HepG2 (cell line): ENCODE measurements around the gene MDH2. TPM values are rescaled to one million over a fixed set of nuclear protein-coding genes. Genes with fewer than 3 reads are reported as not detected.
A peak's percentile ranks its signal among the peaks of the same experiment; 100 is the strongest.

Experiments
- ATAC-seq: fragments of 200-7000 bp; cut with Tn5 transposase; 3 replicates; pipeline ENCODE4 v1.9.1; 2020; ENCODE audit warnings: mild to moderate bottlenecking, moderate library complexity
- BruUV-seq: library from RNA; stranded (reverse); fragments of 400-500 nt; replicated peaks from 2 replicates; lab custom pipeline; 2021; lab: Mats Ljungman, UMichigan
- CTCF ChIA-PET: fragments of 300-600 bp; formaldehyde crosslinking; extraction: SDS; loops from one replicate; lab custom pipeline; 2021; ENCODE audit warnings: low total read pairs, inconsistent platforms, low intra/inter-chr PET ratio; lab: Yijun Ruan, JAX
- POLR2A ChIA-PET: fragments of 350-600 bp; sonication (Branson Sonifier 250); formaldehyde crosslinking; loops from one replicate; lab custom pipeline; 2020; ENCODE audit warnings: antibody characterized with exemption, inconsistent platforms; lab: Yijun Ruan, JAX
- DNase-seq: peaks from one replicate; pipeline ENCODE4 v3.0.0-alpha.2; 2015; ENCODE audit warnings: low spot score
- FAIRE-seq: peaks from 3 replicates; lab custom pipeline; 2011; peaks lifted over from hg19 to GRCh38; lab: Jason Lieb, UNC
- H2AFZ ChIP-seq: one replicate; pipeline ENCODE4 v1.6.1; 2011; ENCODE audit warnings: low read length, inconsistent platforms
- H3K27ac ChIP-seq: fragments of 300-600 bp; 3 replicates; pipeline ENCODE4 v1.8.0; 2011; ENCODE audit warnings: mixed run types, mild to moderate bottlenecking, mixed read lengths, low read length, inconsistent platforms; ENCODE audit not compliant: insufficient read depth; ENCODE audit errors: extremely low read length
- H3K27me3 ChIP-seq, 2 experiments: fragments of 200-600 bp in 1 of 2; 2 replicates in 1 of 2; 3 replicates in 1 of 2; pipeline versions ENCODE4 v1.6.0 to v1.8.0; 2011; ENCODE audit warnings: low read length in 2 of 2, mild to moderate bottlenecking in 2 of 2, moderate library complexity in 2 of 2, inconsistent platforms in 1 of 2; ENCODE audit not compliant: insufficient read depth in 2 of 2, control insufficient read depth in 1 of 2
- H3K36me3 ChIP-seq, 2 experiments: fragments of 200-600 bp in 1 of 2; replicated peaks in 1 of 2; 2 replicates in 1 of 2; 3 replicates in 1 of 2; pipeline versions ENCODE4 v1.5.1 to v1.8.0; 2011; ENCODE audit warnings: low read length in 2 of 2, inconsistent platforms in 1 of 2; ENCODE audit not compliant: insufficient read depth in 2 of 2, control insufficient read depth in 1 of 2
- H3K4me1 ChIP-seq: 2 replicates; pipeline ENCODE4 v1.5.1; 2012; ENCODE audit warnings: low read length, inconsistent platforms; ENCODE audit not compliant: insufficient read depth
- H3K4me2 ChIP-seq: 2 replicates; pipeline ENCODE4 v1.6.0; 2011; ENCODE audit warnings: low read depth, low read length, inconsistent platforms
- H3K4me3 ChIP-seq, 3 experiments: fragments of 200-600 bp in 1 of 3; sonication (generic), shearing (Covaris generic) in 1 of 3; replicated peaks in 1 of 3; 2 replicates each; pipeline ENCODE4 v1.5.1; 2011 to 2016; ENCODE audit warnings: low read length in 3 of 3, inconsistent platforms in 2 of 3, low read depth in 2 of 3, mild to moderate bottlenecking in 2 of 3, control low read depth in 1 of 3, mixed read lengths in 1 of 3; ENCODE audit not compliant: insufficient read depth in 1 of 3
- H3K79me2 ChIP-seq: one replicate; pipeline ENCODE4 v1.6.1; 2011; ENCODE audit warnings: low read length, inconsistent platforms; ENCODE audit not compliant: insufficient read depth
- H3K9ac ChIP-seq: 2 replicates; pipeline ENCODE4 v1.6.0; 2011; ENCODE audit warnings: mild to moderate bottlenecking, low read depth, low read length, inconsistent platforms; ENCODE audit not compliant: insufficient read depth
- H3K9me3 ChIP-seq: 2 replicates; pipeline ENCODE4 v1.5.1; 2012; ENCODE audit warnings: mild to moderate bottlenecking, low read length
- H4K20me1 ChIP-seq: 2 replicates; pipeline ENCODE4 v1.6.0; 2011; ENCODE audit warnings: inconsistent platforms, mild to moderate bottlenecking, low read length, moderate library complexity; ENCODE audit not compliant: insufficient read depth
- GTF3A ChIP-seq: sonication (generic); formaldehyde crosslinking; conservative IDR thresholded peaks from 2 replicates; pipeline ENCODE4 v1.4.0; 2020; ENCODE audit warnings: mild to moderate bottlenecking, missing genetic modification reagents
- POLR2A ChIP-seq, 2 experiments: IDR thresholded peaks; 2 replicates each; pipeline ENCODE4 v1.6.1; 2011; ENCODE audit warnings: low read depth in 2 of 2, low read length in 2 of 2, mild to moderate bottlenecking in 1 of 2, moderate library complexity in 1 of 2; ENCODE audit not compliant: insufficient read depth in 1 of 2
- POLR2G ChIP-seq: fragments of 200-400 bp; formaldehyde crosslinking; IDR thresholded peaks from 2 replicates; pipeline ENCODE4 v1.6.1; 2018; ENCODE audit warnings: mild to moderate bottlenecking, low read depth, low read length, moderate library complexity
- WGBS: methylation state at CpG from one replicate; pipeline ENCODE4 v1.1.6; 2017; ENCODE audit warnings: low lambda C conversion rate; 5-methylcytosine and 5-hydroxymethylcytosine counted together
- in situ Hi-C: cut with HindIII; loops from 2 replicates; pipeline ENCODE4 v1.10.0; 2017; ENCODE audit warnings: low pct_unique_long_range_greater_than_20kb; ENCODE audit not compliant: extremely low pct_ligation_motif_present
- intact Hi-C: fragments of 100-400 bp; cut with micrococcal nuclease; formaldehyde crosslinking; loops from one replicate; pipeline ENCODE4 v1.10.0; 2022; ENCODE audit not compliant: unreplicated experiment
- polyA plus RNA-seq, 8 experiments: library from polyadenylated mRNA; depleted of rRNA in 3 of 8; stranded (reverse) in 7 of 8; unstranded in 1 of 8; fragments of >200 nt; fragmentation: Illumina TruSeq in 4 of 8; extraction: Trizol in 4 of 8; gene quantifications; 2 replicates each; pipeline versions ENCODE4 v1.2.1 to v1.2.3, GENCODE V29; 2011 to 2016; ENCODE audit warnings: low read depth in 4 of 8, missing spikeins in 1 of 8, mixed read lengths in 1 of 8; ENCODE audit not compliant: insufficient read depth in 1 of 8
- total RNA-seq, 5 experiments: library from RNA; depleted of rRNA; stranded (reverse); fragments of >200 nt; fragmentation: Illumina TruSeq; extraction: Trizol; gene quantifications; 2 replicates each; pipeline ENCODE4 v1.2.3, GENCODE V29; 2016; ENCODE audit warnings: low read depth in 1 of 5
- TF ChIP-seq, protein P1 (sequence below): sonication (generic); formaldehyde crosslinking; IDR thresholded peaks from 2 replicates; pipeline ENCODE4 v1.5.0; 2020; ENCODE audit warnings: missing genetic modification reagents, mild to moderate bottlenecking, borderline replicate concordance
- TF ChIP-seq, protein P2 (sequence below): sonication (generic); formaldehyde crosslinking; conservative IDR thresholded peaks from 2 replicates; pipeline ENCODE4 v1.4.0; 2020; ENCODE audit warnings: missing genetic modification reagents

MDH2 gene
- total and polyA plus RNA-seq, 2 of the 13 experiments (the other 11 are each of a cell fraction or from before 2014, with no cell fraction given) = 81.4 to 90.3 TPM

DNA sequence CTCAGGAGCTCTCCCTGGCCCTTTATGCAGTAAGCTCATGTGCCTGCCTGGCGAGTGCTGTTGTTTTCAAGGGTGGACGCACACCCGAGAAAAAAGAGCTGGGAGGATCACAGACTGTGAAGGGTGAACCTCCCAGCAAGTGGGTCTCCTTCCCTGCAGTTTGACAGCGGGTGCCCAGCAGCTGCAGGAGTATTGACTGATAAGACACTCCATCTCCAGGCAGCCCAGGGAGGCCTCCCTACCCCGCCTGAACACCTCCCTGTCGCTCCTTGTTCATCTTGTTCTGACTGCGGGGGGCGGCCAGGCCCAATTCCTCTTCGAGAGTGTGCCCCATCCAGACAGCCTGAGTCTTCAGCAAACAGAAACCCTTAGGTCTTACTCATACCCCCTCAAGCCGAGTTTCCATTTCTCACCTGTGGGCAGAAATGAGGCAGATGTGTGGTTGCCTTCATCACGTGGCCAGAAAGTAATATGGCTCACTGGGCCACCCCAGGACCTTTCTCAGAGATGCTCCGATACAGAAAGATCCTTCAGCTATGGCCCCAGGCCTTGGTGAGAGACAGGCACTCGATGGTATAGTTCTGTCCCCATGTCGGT, 17.2 kb downstream of the MDH2 start:
- Histone ChIP-seq H3K4me3 (no peak overlapping the region), H3K9me3 (no peaks in the 10 kb centered on the region), H3K4me1 (peaks cover 21% of the 10 kb centered on the region), H3K4me2 (no peak overlapping the region), H3K79me2 (no peaks in the 10 kb centered on the region), H2AFZ (no peak overlapping the region), H3K27ac (no peak overlapping the region), H3K36me3 (peaks cover 39 to 70% of the 10 kb centered on the region in 2 experiments), H3K27me3 (no peaks in the 10 kb centered on the region), H4K20me1 (no peaks in the 10 kb centered on the region; the same call in 1 of the 2 replicates), H3K9ac (no peak overlapping the region)
- intact Hi-C loops = no loop called here
- ChIA-PET CTCF (no interaction called here), POLR2A (no interaction called here)
- FAIRE-seq (no peak), ATAC-seq (peak; percentile 2), DNase-seq (no peak)
- in situ Hi-C loops = loop anchor here (5.0 kb wide), 1 partner anchor 67 kb away; no protein-coding TSS in a partner anchor
- BruUV-seq = TSS peak; percentile 15
- 94% methylated on average over 12 of the region's 14 CpGs for WGBS
- TF ChIP-seq POLR2G (peak; percentile 29; the same call in 1 of the 2 replicates), POLR2A (IDR thresholded peaks at IDR 0.05; ENCODE audit: insufficient read depth in 1 of 2, low read depth in 2 of 2, low read length in 2 of 2) (0 out of 4 replicates have a peak, but pooled peaks of 1 of the 2 experiments have one; percentile 24), GTF3A (CRISPR knock-in tag) (no peak)
- TF ChIP-seq, protein P1, sequence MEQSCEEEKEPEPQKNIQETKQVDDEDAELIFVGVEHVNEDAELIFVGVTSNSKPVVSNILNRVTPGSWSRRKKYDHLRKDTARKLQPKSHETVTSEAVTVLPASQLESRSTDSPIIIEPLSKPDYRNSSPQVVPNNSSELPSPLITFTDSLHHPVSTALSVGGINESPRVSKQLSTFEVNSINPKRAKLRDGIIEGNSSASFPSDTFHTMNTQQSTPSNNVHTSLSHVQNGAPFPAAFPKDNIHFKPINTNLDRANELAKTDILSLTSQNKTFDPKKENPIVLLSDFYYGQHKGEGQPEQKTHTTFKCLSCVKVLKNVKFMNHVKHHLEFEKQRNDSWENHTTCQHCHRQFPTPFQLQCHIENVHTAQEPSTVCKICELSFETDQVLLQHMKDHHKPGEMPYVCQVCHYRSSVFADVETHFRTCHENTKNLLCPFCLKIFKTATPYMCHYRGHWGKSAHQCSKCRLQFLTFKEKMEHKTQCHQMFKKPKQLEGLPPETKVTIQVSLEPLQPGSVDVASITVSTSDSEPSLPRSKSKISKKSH (CRISPR knock-in tag) = no peak
- TF ChIP-seq, protein P2, sequence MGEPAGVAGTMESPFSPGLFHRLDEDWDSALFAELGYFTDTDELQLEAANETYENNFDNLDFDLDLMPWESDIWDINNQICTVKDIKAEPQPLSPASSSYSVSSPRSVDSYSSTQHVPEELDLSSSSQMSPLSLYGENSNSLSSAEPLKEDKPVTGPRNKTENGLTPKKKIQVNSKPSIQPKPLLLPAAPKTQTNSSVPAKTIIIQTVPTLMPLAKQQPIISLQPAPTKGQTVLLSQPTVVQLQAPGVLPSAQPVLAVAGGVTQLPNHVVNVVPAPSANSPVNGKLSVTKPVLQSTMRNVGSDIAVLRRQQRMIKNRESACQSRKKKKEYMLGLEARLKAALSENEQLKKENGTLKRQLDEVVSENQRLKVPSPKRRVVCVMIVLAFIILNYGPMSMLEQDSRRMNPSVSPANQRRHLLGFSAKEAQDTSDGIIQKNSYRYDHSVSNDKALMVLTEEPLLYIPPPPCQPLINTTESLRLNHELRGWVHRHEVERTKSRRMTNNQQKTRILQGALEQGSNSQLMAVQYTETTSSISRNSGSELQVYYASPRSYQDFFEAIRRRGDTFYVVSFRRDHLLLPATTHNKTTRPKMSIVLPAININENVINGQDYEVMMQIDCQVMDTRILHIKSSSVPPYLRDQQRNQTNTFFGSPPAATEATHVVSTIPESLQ (CRISPR knock-in tag) = no peak
